Natural killer cell (primary cell): ENCODE data around the gene PDS5B. TPM values are rescaled to one million over a fixed set of nuclear protein-coding genes. Genes with fewer than 3 reads are reported as not detected.

Experiments used
- ATAC-seq, 3 donors: fragments of 150-1000 bp in 2 of 3; fragments of 200-7000 bp in 1 of 3; cut with Tn5 transposase; 1 replicate in 1 of 3; 2 replicates in 2 of 3; pipeline ENCODE4 v1.10.0; 2021; ENCODE audit warnings: mild to moderate bottlenecking in 2 of 3, moderate library complexity in 2 of 3
- DNase-seq, 2 donors: peaks; one replicate each; pipeline versions ENCODE4 v3.0.0 to v3.0.0-alpha.2; 2013 to 2021; ENCODE audit warnings: mixed read lengths in 1 of 2
- H3K27ac ChIP-seq: one replicate; pipeline ENCODE4 v1.5.1; 2013; ENCODE audit warnings: mild to moderate bottlenecking, low read length
- H3K27me3 ChIP-seq: one replicate; pipeline ENCODE4 v1.6.1; 2013; ENCODE audit warnings: low read length; ENCODE audit not compliant: control insufficient read depth, insufficient read depth
- H3K36me3 ChIP-seq: one replicate; pipeline ENCODE4 v1.6.1; 2013; ENCODE audit warnings: low read length; ENCODE audit not compliant: control insufficient read depth, insufficient read depth
- H3K4me1 ChIP-seq: one replicate; pipeline ENCODE4 v1.6.1; 2013; ENCODE audit warnings: low read length; ENCODE audit not compliant: control insufficient read depth, insufficient read depth
- H3K4me3 ChIP-seq: one replicate; pipeline ENCODE4 v1.5.1; 2013; ENCODE audit warnings: low read length
- H3K9me3 ChIP-seq: one replicate; pipeline ENCODE4 v1.6.1; 2013; ENCODE audit warnings: low read length; ENCODE audit not compliant: control insufficient read depth, insufficient read depth
- H3K27ac Mint-ChIP-seq, 2 donors: one replicate each; pipeline ENCODE4 v1.8.0; 2022; ENCODE audit warnings: mild to moderate bottlenecking in 2 of 2, mixed read lengths in 2 of 2, moderate library complexity in 1 of 2
- H3K27me3 Mint-ChIP-seq, 2 donors: one replicate each; pipeline ENCODE4 v1.8.0; 2022; ENCODE audit warnings: low read depth in 2 of 2, mixed read lengths in 2 of 2
- H3K36me3 Mint-ChIP-seq: one replicate; pipeline ENCODE4 v1.8.0; 2022; ENCODE audit warnings: mixed read lengths
- H3K4me1 Mint-ChIP-seq, 2 donors: one replicate each; pipeline ENCODE4 v1.8.0; 2022; ENCODE audit warnings: mixed read lengths in 2 of 2
- H3K4me3 Mint-ChIP-seq: one replicate; pipeline ENCODE4 v1.8.0; 2022; ENCODE audit warnings: mild to moderate bottlenecking, moderate library complexity, mixed read lengths
- H3K9me3 Mint-ChIP-seq, 2 donors: one replicate each; pipeline ENCODE4 v1.8.0; 2022; ENCODE audit warnings: mixed read lengths in 2 of 2
- CTCF ChIP-seq: fragments of 200-600 bp; IDR thresholded peaks from one replicate; pipeline ENCODE4 v1.8.0; 2022; ENCODE audit warnings: antibody characterized with exemption
- WGBS: methylation state at CpG from one replicate; pipeline ENCODE4 v1.1.7; 2013; ENCODE audit warnings: missing lambda C conversion rate; ENCODE audit not compliant: insufficient coverage; 5-methylcytosine and 5-hydroxymethylcytosine counted together
- intact Hi-C: fragments of 100-400 bp; cut with micrococcal nuclease; formaldehyde crosslinking; loops from one replicate; pipeline ENCODE4 v1.14.2; 2022
- total RNA-seq, 4 donors: library from RNA; stranded (reverse); fragments of 120-200 nt in 1 of 4; gene quantifications; one replicate each; pipeline versions ENCODE4 v1.2.3 to v1.2.4, GENCODE V29; 2013 to 2022

PDS5B gene
- total RNA-seq, 3 donors from 2014 or later (not counting 1 experiment from before 2014, with no cell fraction given) = 59.4 to 70.6 (median 64.7) TPM

- ATAC-seq = no peak
- Histone ChIP-seq H3K4me3 (no peak overlapping the region), H3K9me3 (no peaks in the 10 kb centered on the region), H3K27ac (no peak overlapping the region), H3K4me1 (no peaks in the 10 kb centered on the region), H3K36me3 (no peaks in the 10 kb centered on the region), H3K27me3 (no peaks in the 10 kb centered on the region)
- Mint-ChIP-seq H3K27ac (no peak overlapping the region), H3K36me3 (no peaks in the 10 kb centered on the region), H3K9me3 (no peaks in the 10 kb centered on the region), H3K27me3 (peaks cover 5 to 7% of the 10 kb centered on the region in 2 donors), H3K4me3 (no peak overlapping the region), H3K4me1 (no peaks in the 10 kb centered on the region)
- 89% methylated on average over 3 of the region's 4 CpGs for WGBS
- intact Hi-C loops = no loop called here
- no peak for TF ChIP-seq CTCF
- DNase-seq = no peak
These were observed 236.5 kb downstream of the PDS5B start for GRCh38 chr13:32822771-32823170.

GRCh38 chr13:32823597-32823996 is 237.3 kb downstream of the PDS5B start:
- no peaks in the 10 kb centered on the region for H3K36me3 Mint-ChIP-seq
- H3K36me3 ChIP-seq = no peaks in the 10 kb centered on the region
- intact Hi-C loops = no loop called here
- H3K4me3 ChIP-seq = no peak overlapping the region
- ATAC-seq = peak in 1 of 3 donors; percentile 31
- WGBS = 96% methylated on average over 4 of the region's 5 CpGs
- peaks cover 5 to 7% of the 10 kb centered on the region in 2 donors for H3K27me3 Mint-ChIP-seq
- H3K27ac Mint-ChIP-seq = no peak overlapping the region
- no peak overlapping the region for H3K27ac ChIP-seq
- no peaks in the 10 kb centered on the region for H3K4me1 Mint-ChIP-seq
- H3K9me3 Mint-ChIP-seq = no peaks in the 10 kb centered on the region
- no peak for TF ChIP-seq CTCF
- H3K4me3 Mint-ChIP-seq = no peak overlapping the region
- H3K9me3 ChIP-seq = no peaks in the 10 kb centered on the region
- no peak for DNase-seq
- H3K27me3 ChIP-seq = no peaks in the 10 kb centered on the region
- no peaks in the 10 kb centered on the region for H3K4me1 ChIP-seq

GRCh38 chr13:32824061-32824460 is 237.8 kb downstream of the PDS5B start:
- H3K27ac Mint-ChIP-seq = no peak overlapping the region
- Histone ChIP-seq H3K27me3 (no peaks in the 10 kb centered on the region), H3K27ac (no peak overlapping the region), H3K4me3 (no peak overlapping the region), H3K4me1 (no peaks in the 10 kb centered on the region), H3K36me3 (no peaks in the 10 kb centered on the region), H3K9me3 (no peaks in the 10 kb centered on the region)
- DNase-seq (no peak), ATAC-seq (no peak)
- H3K4me1 Mint-ChIP-seq = no peaks in the 10 kb centered on the region
- H3K9me3 Mint-ChIP-seq = no peaks in the 10 kb centered on the region
- intact Hi-C loops = no loop called here
- 90% methylated on average over 15 of the region's 15 CpGs for WGBS
- no peaks in the 10 kb centered on the region for H3K36me3 Mint-ChIP-seq
- no peak for TF ChIP-seq CTCF
- H3K4me3 Mint-ChIP-seq = no peak overlapping the region
- peaks cover 3 to 7% of the 10 kb centered on the region in 2 donors for H3K27me3 Mint-ChIP-seq

GRCh38 chr13:32824675-32825074 is 238.4 kb downstream of the PDS5B start:
- Mint-ChIP-seq H3K27ac (no peak overlapping the region), H3K4me3 (no peak overlapping the region), H3K9me3 (no peaks in the 10 kb centered on the region), H3K4me1 (no peaks in the 10 kb centered on the region), H3K36me3 (no peaks in the 10 kb centered on the region), H3K27me3 (peaks cover 3 to 7% of the 10 kb centered on the region in 2 donors)
- Histone ChIP-seq H3K4me3 (no peak overlapping the region), H3K4me1 (no peaks in the 10 kb centered on the region), H3K27me3 (no peaks in the 10 kb centered on the region), H3K36me3 (no peaks in the 10 kb centered on the region), H3K27ac (no peak overlapping the region), H3K9me3 (no peaks in the 10 kb centered on the region)
- DNase-seq = no peak
- TF ChIP-seq CTCF = no peak
- intact Hi-C loops = no loop called here
- ATAC-seq = no peak
- 95% methylated on average over 7 of the region's 7 CpGs for WGBS
